ENCODE results near the gene ABHD5. TPM values are rescaled to one million over a fixed set of nuclear protein-coding genes. Genes with fewer than 3 reads are reported as not detected.

The ABHD5 gene
- total RNA-seq, 1 experiment from 2014 or later, result 9.9 TPM

- Histone ChIP-seq H3K36me3 (ENCODE audit: insufficient read depth, low read length, poor library complexity, severe bottlenecking) (no peaks in the 10 kb centered on the region), H3K4me1 (ENCODE audit: insufficient read depth, low read length, poor library complexity, severe bottlenecking) (peaks cover 6% of the 10 kb centered on the region), H3K4me3 (ENCODE audit: low read depth, low read length, poor library complexity, severe bottlenecking) (no peak overlapping the region), H3K27me3 (replicated peaks; ENCODE audit: insufficient read depth, low read depth, low read length, poor library complexity) (no peaks in the 10 kb centered on the region), H3K9me3 (ENCODE audit: low read depth, low read length, poor library complexity, severe bottlenecking) (no peaks in the 10 kb centered on the region), H3K27ac (ENCODE audit: low read depth, low read length, poor library complexity, severe bottlenecking) (no peak overlapping the region)
- ChIA-PET POLR2A (ENCODE audit: low non-redundant PET) (no interaction called here), CTCF (no interaction called here)
- TF ChIP-seq, protein P1, sequence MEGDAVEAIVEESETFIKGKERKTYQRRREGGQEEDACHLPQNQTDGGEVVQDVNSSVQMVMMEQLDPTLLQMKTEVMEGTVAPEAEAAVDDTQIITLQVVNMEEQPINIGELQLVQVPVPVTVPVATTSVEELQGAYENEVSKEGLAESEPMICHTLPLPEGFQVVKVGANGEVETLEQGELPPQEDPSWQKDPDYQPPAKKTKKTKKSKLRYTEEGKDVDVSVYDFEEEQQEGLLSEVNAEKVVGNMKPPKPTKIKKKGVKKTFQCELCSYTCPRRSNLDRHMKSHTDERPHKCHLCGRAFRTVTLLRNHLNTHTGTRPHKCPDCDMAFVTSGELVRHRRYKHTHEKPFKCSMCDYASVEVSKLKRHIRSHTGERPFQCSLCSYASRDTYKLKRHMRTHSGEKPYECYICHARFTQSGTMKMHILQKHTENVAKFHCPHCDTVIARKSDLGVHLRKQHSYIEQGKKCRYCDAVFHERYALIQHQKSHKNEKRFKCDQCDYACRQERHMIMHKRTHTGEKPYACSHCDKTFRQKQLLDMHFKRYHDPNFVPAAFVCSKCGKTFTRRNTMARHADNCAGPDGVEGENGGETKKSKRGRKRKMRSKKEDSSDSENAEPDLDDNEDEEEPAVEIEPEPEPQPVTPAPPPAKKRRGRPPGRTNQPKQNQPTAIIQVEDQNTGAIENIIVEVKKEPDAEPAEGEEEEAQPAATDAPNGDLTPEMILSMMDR (conservative IDR thresholded peaks at IDR 0.05; ENCODE audit: low read depth, low read length), result no peak
- no peak for TF ChIP-seq EZH2 (IDR thresholded peaks at IDR 0.05; ENCODE audit: borderline replicate concordance, low read depth, low read length, poor library complexity, severe bottlenecking)
- DNase-seq (ENCODE audit: low spot score), result no peak
- intact Hi-C loops (cut with micrococcal nuclease; ENCODE audit: unreplicated experiment), result no loop called here
- no TSS peak for BruUV-seq (replicated peaks)
These were observed 82.7 kb downstream of the ABHD5 start for GRCh38 chr3:43773273-43774094.

DNA sequence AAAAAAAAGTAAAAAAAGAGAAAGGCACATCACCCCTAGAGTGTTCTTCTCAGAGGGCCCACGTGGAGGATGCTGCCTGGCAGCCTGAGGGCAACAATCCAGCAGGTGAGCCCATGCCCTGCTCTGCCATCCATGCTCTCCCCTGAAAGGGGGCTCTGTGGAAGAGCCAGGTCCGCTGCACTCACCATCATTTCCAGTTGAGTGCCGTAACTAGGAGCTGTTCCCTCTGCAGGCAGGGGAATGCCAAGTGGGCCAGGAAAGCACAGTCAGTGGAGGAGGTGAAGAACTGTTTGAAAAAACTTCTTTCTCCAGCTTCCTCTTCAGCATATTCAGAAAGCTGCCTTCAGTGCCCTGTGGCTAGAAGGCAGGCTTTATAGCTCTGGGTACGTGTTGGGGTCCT is 84.1 kb downstream of the ABHD5 start:
- no peaks in the 10 kb centered on the region for H3K36me3 ChIP-seq (ENCODE audit: insufficient read depth, low read length, poor library complexity, severe bottlenecking)
- intact Hi-C loops (cut with micrococcal nuclease; ENCODE audit: unreplicated experiment), result no loop called here
- no peaks in the 10 kb centered on the region for H3K4me1 ChIP-seq (ENCODE audit: insufficient read depth, low read length, poor library complexity, severe bottlenecking)
- DNase-seq (ENCODE audit: low spot score), result no peak
- no TSS peak for BruUV-seq (replicated peaks)
- H3K4me3 ChIP-seq (ENCODE audit: low read depth, low read length, poor library complexity, severe bottlenecking), result no peak overlapping the region
- no peaks in the 10 kb centered on the region for H3K27me3 ChIP-seq (replicated peaks; ENCODE audit: insufficient read depth, low read depth, low read length, poor library complexity)
- no peaks in the 10 kb centered on the region for H3K9me3 ChIP-seq (ENCODE audit: low read depth, low read length, poor library complexity, severe bottlenecking)
- POLR2A ChIA-PET (ENCODE audit: low non-redundant PET), result no interaction called here
- CTCF ChIA-PET, result no interaction called here
- TF ChIP-seq, protein P1 (conservative IDR thresholded peaks at IDR 0.05; ENCODE audit: low read depth, low read length), result no peak
- no peak for TF ChIP-seq EZH2 (IDR thresholded peaks at IDR 0.05; ENCODE audit: borderline replicate concordance, low read depth, low read length, poor library complexity, severe bottlenecking)
- H3K27ac ChIP-seq (ENCODE audit: low read depth, low read length, poor library complexity, severe bottlenecking), result no peak overlapping the region

DNA sequence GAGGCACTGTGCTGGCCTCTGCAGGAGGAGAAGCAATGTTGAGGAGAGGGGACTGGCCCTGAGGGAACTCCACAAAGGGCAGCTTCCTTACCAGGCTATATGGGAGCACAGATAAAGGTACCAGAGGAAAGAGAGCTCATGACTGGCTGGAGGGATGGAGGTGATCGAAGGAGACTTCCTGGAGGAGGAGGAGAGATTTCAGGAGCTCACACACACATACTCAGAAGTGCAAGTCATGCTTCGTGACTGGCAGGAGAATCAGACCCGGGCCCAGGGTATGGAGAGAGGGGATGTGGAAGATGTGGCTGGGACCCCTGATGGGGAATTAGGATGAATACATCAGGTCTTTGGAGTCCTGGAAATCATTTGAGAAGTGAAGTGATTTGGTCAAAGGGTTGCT is 85.4 kb downstream of the ABHD5 start:
- H3K4me1 ChIP-seq (ENCODE audit: insufficient read depth, low read length, poor library complexity, severe bottlenecking), result no peaks in the 10 kb centered on the region
- H3K36me3 ChIP-seq (ENCODE audit: insufficient read depth, low read length, poor library complexity, severe bottlenecking), result no peaks in the 10 kb centered on the region
- H3K27me3 ChIP-seq (replicated peaks; ENCODE audit: insufficient read depth, low read depth, low read length, poor library complexity), result no peaks in the 10 kb centered on the region
- DNase-seq (ENCODE audit: low spot score), result no peak
- TF ChIP-seq EZH2 (IDR thresholded peaks at IDR 0.05; ENCODE audit: borderline replicate concordance, low read depth, low read length, poor library complexity, severe bottlenecking), result no peak
- TF ChIP-seq, protein P1 (conservative IDR thresholded peaks at IDR 0.05; ENCODE audit: low read depth, low read length), result no peak
- CTCF ChIA-PET, result no interaction called here
- no peak overlapping the region for H3K4me3 ChIP-seq (ENCODE audit: low read depth, low read length, poor library complexity, severe bottlenecking)
- H3K27ac ChIP-seq (ENCODE audit: low read depth, low read length, poor library complexity, severe bottlenecking), result no peak overlapping the region
- BruUV-seq (replicated peaks), result no TSS peak
- H3K9me3 ChIP-seq (ENCODE audit: low read depth, low read length, poor library complexity, severe bottlenecking), result no peaks in the 10 kb centered on the region
- POLR2A ChIA-PET (ENCODE audit: low non-redundant PET), result no interaction called here
- intact Hi-C loops (cut with micrococcal nuclease; ENCODE audit: unreplicated experiment), result no loop called here
